GM18909 (cell line): ENCODE data around the gene CHST2.
"Not testable (repeated sequence)": the region's sequence is repeated elsewhere in the genome, so short reads cannot be mapped to it uniquely, and the experiment has no call there.

Experiments
- ATAC-seq: cut with Tn5 transposase; IDR thresholded peaks from one replicate; pipeline ENCODE4 v1.9.1; 2021; ENCODE audit warnings: mild to moderate bottlenecking; ENCODE audit not compliant: unreplicated experiment, poor library complexity

The CHST2 gene

GRCh38 chr3:143119009-143119914 lies at the start of gene CHST2:
Gene CHST2 (plus strand): TSS chr3:143119771. CDS start chr3:143120817, 1,046 bp downstream.
- ATAC-seq = peak; percentile 81

GRCh38 chr3:143070977-143071551 lies 48.5 kb upstream of the CHST2 start:
- no peak for ATAC-seq

GRCh38 chr3:143071776-143072175 lies 47.8 kb upstream of the CHST2 start:
- ATAC-seq = no peak

GRCh38 chr3:143072298-143073020 lies 47.1 kb upstream of the CHST2 start:
- ATAC-seq = not testable (repeated sequence)

- ATAC-seq = not testable (repeated sequence)
These were observed 46.0 kb upstream of the CHST2 start for GRCh38 chr3:143073541-143073940.

GRCh38 chr3:143073983-143074382 lies 45.6 kb upstream of the CHST2 start:
- not testable (repeated sequence) for ATAC-seq

- ATAC-seq = no peak
These were observed 40.7 kb upstream of the CHST2 start for GRCh38 chr3:143078883-143079282.

GRCh38 chr3:143080196-143080595 lies 39.4 kb upstream of the CHST2 start:
- no peak for ATAC-seq

- ATAC-seq = no peak
These were observed 38.2 kb upstream of the CHST2 start for GRCh38 chr3:143081365-143081764.

GRCh38 chr3:143081844-143082778 lies 37.5 kb upstream of the CHST2 start:
- peak; percentile 88 for ATAC-seq

GRCh38 chr3:143083781-143084180 lies 35.8 kb upstream of the CHST2 start:
- ATAC-seq = no peak

GRCh38 chr3:143084856-143085731 lies 34.5 kb upstream of the CHST2 start:
- peak; percentile 72 for ATAC-seq

- no peak for ATAC-seq
These were observed 30.7 kb upstream of the CHST2 start for GRCh38 chr3:143088835-143089234.

- ATAC-seq = no peak
These were observed 29.6 kb upstream of the CHST2 start for GRCh38 chr3:143089965-143090364.

GRCh38 chr3:143090486-143090885 lies 29.1 kb upstream of the CHST2 start:
- no peak for ATAC-seq

GRCh38 chr3:143090976-143091837 lies 28.4 kb upstream of the CHST2 start:
- ATAC-seq = no peak

GRCh38 chr3:143092191-143092590 lies 27.4 kb upstream of the CHST2 start:
- no peak for ATAC-seq

GRCh38 chr3:143095813-143096212 lies 23.8 kb upstream of the CHST2 start:
- ATAC-seq = no peak
